Measurements from ENCODE around the gene RGPD3.
"Not testable (repeated sequence)": the region's sequence is repeated elsewhere in the genome, so short reads cannot be mapped to it uniquely, and the experiment has no call there.

The RGPD3 gene

GRCh38 chr2:106468107-106468506 is at the start of gene RGPD3:
TSS of gene RGPD3 (minus strand) at chr2:106468413. CDS start at chr2:106468288, 125 bp downstream.
- DNase-seq, result not testable (repeated sequence)

DNA sequence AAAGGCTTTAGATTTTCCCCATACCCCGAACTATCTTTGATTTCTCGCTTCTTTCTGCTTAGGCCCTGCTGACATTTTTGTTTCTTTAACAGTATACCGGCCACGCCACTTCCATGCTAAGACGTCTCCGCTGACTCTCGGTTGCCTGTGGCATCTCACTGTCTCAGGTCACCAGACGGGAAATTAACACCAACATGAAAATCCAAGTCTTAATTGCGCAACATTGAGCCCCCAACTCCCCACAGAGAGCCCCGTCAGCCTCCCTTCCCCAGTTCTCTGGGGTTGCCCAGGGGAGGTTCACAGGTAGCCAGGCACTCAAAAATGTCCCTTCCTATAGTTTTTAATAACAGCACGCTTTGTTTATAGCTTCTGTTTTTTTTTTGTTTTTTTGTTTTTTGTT is 49.1 kb upstream of the RGPD3 start:
- no peak for DNase-seq

DNA sequence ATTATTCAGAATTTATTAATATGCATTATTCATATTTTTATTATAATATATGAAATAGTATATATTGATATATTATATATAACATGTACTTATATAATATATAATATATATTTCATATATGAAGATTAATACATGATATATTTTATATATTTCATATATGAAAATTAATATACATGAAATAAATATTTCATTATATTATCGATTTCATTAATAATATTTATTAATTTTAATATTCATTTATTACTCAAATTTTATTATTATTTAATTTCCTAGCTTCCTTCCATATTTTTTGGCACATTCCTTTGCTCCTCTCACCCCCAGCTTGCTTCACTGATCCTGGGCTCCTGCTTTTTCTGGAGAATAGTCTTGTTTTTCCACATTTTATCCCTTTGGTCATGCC is 48.7 kb upstream of the RGPD3 start:
- DNase-seq, result no peak

DNA sequence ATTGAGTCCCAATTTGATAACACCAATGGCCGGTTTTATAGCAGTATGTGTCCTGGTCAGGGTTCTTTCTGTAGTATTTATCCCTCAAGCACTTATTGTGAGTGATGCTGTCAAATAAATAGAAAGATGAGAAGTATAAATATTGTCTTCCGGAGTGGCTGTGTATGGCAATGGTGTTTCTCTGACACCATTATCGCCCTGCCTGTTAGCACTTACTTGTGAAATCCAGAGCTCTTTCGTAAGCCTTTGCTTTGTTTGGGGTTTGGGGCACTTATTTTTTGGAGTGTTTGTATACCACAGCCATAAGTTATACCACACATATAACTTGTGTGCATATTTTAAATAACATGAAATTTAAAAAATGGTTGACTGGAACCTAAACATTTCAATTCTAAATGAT is 48.2 kb upstream of the RGPD3 start:
- no peak for DNase-seq

- not testable (repeated sequence) for DNase-seq
Measured at GRCh38 chr2:106514827-106515226, 46.6 kb upstream of the RGPD3 start.

GRCh38 chr2:106513391-106513790 is 45.2 kb upstream of the RGPD3 start:
- not testable (repeated sequence) for DNase-seq

GRCh38 chr2:106511934-106512333 is 43.7 kb upstream of the RGPD3 start:
- DNase-seq, result not testable (repeated sequence)

GRCh38 chr2:106511476-106511901 is 43.3 kb upstream of the RGPD3 start:
- not testable (repeated sequence) for DNase-seq

DNA sequence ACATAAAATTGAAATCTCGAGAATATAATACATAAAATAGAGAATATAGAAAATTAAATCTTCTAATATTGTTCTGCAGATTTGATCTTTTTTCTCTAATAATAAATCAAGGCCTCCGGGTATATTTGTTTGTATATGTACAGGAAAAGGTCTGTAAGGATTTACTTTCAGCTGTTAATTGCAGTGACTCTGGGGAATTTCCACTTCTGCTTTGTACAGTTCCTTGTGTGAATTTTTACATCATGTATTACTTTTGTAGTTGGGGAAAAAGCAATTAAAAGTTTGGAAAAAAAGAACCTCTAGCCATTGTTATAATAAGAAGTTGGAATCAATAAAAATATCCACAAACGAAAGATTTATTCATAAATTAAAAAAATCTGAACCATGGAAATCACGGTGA is 42.6 kb upstream of the RGPD3 start:
- not testable (repeated sequence) for DNase-seq

GRCh38 chr2:106509374-106509770 is 41.2 kb upstream of the RGPD3 start:
- DNase-seq, result not testable (repeated sequence)

GRCh38 chr2:106508660-106509373 is 40.6 kb upstream of the RGPD3 start:
- DNase-seq, result not testable (repeated sequence)

- not testable (repeated sequence) for DNase-seq
Measured at GRCh38 chr2:106506002-106506687, 37.9 kb upstream of the RGPD3 start.

GRCh38 chr2:106504787-106505186 is 36.6 kb upstream of the RGPD3 start:
- not testable (repeated sequence) for DNase-seq

DNA sequence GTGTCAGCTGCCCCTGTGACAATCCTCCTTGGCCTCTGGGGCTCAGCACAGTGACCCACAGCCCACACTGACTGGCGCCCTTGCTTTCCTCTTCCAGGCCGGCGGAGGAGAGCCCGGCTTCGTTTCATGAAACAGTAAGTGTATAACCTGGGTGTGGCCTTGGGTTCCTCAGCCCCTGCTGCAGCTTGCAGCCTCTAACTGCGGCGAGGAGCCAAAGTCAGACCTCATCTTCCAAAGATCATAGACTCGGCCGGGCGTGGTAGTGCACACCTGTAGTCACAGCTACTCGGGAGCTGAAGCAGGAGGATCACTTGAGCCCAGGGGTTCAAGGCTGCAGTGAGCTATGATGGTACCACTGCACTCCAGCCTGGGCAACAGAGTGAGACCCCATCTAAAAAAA is 36.0 kb upstream of the RGPD3 start:
- DNase-seq, result not testable (repeated sequence)

DNA sequence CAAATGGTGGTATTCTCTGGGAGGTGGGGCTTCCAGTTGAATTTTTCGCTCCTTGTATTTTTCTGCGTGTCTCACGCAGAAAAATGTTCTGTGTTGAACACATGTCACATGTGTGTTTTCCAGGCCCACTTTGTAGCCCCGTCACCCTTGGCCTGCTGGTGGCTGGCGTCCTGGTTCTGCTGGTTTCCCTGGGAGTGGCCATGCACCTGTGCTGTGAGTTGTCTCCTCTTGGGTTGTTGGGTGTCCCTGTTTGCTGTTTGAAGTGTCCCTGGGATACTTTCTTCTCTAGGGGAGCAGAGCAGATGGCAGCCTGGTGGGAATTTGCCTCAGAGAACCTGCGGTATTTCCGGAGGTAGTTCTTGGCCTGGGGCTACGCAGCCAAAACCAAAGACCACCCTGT is 34.1 kb upstream of the RGPD3 start:
- not testable (repeated sequence) for DNase-seq

DNA sequence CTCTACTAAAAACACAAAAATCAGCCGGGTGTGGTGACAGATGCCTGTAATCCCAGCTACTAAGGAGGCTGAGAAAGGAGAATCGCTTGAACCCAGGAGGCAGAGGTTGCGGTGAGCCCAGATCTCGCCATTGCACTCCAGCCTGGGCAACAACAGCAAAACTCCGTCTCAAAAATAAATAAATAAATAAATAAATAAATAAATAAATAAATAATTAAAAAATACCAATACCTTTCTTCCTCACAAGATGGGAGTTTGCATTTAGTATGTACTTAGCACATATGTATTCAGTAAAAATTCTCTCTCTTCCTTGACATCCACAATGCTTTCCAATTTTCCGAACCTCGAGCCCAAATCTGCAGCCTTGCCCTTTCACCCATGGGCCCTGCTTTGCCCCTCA is 32.1 kb upstream of the RGPD3 start:
- DNase-seq, result not testable (repeated sequence)

- DNase-seq, result not testable (repeated sequence)
Measured at GRCh38 chr2:106498549-106498948, 30.3 kb upstream of the RGPD3 start.

DNA sequence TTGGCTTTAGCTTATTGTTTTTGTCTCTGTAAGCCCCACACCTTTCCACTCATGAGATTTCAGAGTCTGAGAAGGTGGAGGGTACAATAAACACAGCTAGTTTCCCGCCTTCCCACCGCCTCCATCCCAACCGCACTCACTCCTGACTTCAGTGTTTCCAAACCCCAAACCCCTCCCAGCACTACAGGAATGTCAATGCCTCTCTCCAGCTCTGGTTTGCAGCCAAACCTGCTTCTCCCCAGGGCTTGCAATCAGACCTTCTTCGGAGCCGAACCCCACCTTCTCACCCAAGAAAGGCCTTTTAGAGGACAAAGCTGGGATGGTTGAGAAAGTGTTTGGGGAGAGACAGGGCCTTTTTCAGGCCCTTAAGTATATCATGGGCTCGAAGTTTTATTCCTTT is 24.7 kb upstream of the RGPD3 start:
- DNase-seq, result not testable (repeated sequence)

- not testable (repeated sequence) for DNase-seq
Measured at GRCh38 chr2:106492399-106492798, 24.2 kb upstream of the RGPD3 start.

GRCh38 chr2:106489701-106490100 is 21.5 kb upstream of the RGPD3 start:
- DNase-seq, result not testable (repeated sequence)

DNA sequence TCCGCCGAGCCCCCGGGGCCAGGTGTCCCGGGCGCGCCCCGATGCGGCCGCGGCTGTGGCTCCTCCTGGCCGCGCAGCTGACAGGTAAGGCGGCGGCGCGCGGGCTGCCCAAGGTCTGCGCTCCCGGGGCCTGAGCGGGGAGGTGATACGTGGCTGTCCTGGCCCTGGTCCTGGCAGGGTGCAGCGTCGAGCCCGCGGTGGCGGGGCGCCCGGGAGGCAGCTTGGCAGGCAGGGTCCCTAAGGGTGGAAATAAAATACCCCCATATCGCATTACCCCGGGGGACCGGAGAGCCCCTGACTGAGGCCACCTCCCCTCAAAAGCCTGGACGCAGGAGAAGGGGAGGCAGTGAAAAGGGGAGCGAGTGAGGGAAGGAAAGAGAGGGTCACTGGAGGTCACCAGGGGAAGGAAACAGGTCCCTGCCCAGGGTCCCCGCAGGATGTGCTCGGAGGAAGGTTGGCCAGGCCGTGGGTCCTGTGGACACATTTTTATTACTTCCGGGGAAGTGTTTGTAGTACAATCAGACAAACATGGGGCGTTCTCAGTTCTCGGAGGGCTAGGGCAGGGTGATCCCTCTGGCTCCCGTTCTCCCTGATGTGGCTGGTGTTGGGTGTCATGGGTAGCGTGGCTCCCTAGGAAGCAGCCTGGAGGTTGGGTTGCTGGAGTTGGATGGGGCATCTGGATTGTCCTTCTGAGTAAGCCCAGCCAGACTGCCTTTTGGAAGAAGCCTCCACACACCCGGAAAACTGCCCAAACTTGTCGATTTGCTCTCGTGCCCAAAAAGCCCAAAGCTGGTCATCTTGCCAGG is 19.4 kb upstream of the RGPD3 start:
- not testable (repeated sequence) for DNase-seq

DNA sequence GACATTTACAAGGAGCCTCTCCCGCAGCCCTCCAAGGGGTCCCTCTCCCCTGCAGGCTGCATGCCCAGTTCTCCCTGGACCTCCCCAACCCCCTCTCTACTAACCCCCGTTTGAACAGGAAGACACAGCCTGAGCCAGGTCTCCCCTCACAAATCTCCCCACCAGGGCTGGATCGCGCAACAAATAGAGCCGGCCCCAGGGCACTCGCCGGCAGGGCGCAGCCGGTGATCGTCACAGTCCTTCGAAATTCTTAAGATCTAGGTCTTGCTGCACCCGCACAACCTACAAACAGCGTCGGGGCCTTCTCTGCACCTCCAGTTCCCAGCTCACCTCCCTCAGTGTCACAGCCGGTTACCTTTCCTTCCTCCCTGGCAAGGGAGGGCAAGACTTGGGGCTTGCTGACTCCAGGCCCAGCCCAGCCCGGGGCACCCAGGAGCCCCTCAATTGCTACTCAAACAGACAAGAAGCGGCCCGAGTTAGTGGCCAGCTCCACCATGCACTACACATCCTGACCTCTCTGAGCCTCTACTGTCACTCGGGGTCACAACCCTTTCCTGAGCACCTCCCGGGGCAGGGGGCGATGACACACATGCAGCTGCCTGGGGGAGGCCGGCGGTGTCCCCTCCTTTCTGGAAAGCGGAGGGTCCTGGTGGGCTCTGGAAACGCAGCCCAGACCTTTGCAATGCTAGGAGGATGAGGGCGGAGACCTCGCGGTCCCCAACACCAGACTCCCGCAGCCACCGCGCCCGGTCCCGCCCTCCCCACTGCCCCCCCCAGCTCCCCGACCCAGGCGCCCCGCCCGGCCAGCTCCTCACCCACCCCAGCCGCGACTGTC is 18.6 kb upstream of the RGPD3 start, which contains the start of gene CD8B2:
Gene CD8B2, plus strand, starts transcription at position 814 of the 835 bp plus-strand sequence. CDS start 63 bp downstream, outside the sequence.
- DNase-seq, result not testable (repeated sequence)
